HUDEP-2 (cell line): ENCODE data around the gene APBB1.

ENCODE experiments used
- DNase-seq, 76 experiments: peaks; one replicate each; lab custom pipeline; 2025; ENCODE audit not compliant: unreplicated experiment in 76 of 76; lab: John Stamatoyannopoulos, UW

Gene APBB1

DNA sequence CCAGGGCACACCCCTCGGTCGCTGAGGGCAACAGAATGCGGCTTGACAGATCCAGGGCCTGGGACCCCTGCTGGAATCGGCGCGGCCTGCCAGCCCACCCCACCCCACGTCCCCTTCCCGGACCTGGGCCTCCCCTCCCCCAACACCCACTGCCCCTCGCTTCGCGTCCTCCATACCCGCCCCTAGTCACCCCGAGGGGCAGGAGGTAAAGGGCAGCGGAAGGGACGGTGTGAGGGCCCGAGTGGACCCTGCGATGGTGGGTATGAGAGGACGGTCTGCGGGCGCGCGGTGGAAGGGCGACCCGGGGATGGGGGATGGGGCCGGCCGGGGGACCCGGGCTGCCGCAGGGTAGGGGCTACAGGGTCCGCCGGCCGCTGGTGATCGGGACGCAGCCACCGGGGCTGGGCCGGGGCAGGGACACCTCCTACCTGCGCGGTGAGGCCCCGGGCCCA is 311 bp downstream of the APBB1 start:
- no peak for DNase-seq

DNA sequence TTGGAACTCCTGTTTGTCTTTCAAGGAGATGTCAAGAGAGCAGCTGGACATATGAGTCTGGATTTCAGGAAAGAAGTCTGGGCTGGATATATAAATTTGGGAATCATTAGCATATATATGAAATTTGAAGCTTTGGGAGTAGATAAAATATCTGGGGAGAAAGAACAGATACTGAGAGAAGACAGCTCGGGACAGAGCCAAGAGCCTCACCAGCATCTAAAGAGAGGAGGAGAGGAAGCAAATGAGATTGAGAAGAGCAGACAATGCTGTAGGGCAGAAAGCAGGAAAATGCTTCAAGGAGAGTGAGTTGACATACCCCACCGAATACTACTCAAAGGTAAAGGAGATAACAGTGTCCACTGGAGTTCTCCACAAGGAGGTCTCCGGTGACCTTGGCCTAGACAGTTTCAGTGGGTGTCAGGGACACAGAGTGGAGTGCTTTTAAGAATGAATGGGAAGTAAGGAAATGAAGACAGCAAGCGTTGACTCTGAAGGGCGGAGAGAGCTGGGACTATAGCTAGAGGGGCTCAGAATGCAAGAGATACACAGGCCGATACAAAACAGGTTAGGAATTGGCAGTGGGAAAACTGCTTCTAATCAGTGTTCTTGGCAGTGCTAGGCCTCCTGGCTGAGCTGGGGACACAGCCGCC is 862 bp downstream of the APBB1 start:
- DNase-seq = no peak

DNA sequence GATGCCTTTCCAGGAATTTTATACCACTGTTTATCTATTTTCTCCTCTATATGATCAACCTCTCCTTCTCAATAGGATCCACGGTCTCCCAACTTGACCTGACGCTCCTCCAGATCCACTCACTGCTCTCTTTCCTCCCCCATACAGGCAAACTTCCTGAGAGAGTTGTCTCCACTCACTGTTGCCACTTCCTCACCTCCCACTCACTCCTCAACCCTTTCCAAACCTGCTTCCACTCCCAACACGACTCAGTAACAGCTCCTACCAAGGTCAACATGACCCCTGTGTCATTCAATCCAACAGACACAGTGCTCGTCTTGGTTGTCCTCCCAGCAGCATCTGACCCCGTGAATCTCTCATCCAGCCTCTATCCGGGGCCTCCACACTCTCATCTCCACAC is 3.1 kb downstream of the APBB1 start:
- DNase-seq = no peak

DNA sequence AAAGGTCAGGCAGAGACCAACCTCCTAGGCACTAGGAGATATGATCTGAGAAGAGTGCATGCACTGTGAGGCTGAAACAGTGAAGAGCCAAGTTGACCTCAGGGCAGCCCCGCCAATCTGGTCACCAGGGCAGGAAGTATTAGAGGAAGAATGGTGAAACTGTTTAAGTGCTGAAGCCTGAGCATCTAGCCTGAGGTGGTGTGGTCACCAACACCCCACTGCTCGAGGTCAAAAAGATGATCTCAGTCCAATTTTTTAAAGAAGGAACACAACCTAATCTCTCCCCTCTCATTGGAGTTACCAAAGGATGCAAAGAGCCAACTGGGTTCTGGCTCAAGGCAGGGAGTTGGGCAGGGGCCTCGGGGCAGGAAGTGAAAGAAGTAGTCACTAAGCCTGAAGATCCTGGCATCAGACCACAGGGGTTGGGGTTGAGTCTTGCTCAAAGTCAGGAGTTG is 4.0 kb downstream of the APBB1 start:
- DNase-seq = no peak

DNA sequence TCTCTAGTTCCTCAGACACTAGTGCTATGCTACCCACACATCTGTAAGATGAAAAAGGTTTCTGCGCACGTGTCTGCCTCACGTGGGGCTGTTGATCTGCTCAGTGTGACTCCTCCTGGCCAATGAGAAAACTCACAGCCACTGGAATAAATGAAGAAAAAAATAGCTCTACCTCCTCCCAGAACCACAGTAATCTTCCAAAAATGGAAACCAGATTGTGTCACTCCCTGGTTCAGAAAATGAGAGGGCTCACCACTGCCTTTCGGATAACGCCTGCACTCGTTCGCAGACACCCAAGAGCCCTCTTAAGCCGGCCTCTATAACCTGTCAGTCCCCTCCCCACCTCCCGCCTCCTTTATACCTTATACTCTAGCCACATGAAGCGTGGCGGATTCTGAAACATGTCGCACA is 5.1 kb downstream of the APBB1 start:
- no peak for DNase-seq

DNA sequence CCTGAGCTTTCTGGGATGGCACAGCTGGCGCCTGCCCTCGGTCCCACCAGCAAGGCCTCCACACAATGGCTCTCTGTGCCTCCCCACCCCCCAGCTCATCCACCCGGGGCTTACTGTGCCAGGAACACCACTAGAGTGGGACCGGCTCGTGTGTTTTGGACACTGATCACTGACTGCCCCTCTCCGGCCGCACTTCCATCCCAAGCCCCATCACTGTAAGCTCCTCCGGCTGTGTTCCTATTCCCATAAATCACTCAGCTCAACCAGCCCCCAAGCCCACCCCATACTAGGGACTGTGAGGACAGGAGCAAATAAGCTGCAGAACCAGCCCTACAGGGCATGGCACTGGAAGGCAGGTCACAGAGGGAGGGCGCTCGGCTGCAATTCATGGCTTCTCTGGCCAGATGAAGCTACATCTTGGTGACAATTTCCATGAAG is 7.3 kb downstream of the APBB1 start:
- no peak for DNase-seq

DNA sequence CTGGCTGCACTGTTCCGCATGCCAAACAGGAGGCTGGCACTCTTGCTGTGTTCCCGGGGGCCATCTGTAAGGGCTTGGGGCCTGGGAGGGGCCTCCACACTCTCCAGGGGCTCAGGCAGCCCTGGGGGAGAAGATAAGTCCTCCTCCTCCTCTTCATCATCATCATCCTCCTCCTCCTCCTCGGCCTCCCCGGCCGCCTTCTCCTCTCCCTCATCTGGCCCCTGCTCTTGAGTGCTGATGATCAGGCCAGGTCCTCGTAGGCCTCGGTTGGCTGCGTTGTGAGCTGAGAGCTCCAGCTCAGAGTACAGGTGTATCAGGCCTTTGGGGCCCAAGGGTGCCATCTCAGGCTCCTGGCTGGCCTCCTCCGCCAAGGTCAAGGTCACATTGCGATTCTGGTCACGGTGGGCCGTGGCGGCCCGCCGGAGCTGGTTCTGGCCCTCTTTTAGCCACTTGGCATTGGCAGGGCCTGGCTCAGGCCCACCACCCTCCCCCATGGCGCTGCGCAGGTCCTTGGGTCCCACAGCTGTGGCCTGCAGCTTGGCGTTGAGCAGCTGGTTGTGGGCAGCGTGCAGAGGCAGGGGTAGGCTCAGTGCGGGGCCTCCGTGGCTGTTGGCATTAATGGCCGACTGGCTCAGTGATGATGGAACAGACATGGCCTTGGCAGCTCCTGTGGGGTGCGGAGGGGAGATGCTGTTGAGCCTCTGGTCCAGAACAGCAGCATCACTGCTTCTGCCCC is 8.0 kb downstream of the APBB1 start:
- DNase-seq = no peak

DNA sequence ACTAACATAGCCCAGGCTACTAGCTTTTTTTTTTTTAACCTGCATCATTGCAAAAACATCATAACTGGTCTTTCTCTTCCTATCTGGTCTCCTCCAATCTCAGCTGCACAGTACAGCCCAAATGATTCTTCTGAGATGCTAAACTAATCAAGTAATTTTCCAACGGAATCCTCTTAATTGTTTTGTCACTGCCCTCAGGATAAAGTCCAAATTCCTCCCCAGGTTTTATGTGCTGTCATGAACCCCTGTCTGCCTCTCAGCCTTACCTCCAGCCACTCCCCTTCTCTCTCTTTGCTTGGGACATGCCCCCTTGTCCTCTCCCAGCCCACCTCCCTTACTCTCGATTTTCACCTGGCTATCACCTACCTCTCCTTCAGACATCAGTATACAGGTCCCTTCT is 12.5 kb downstream of the APBB1 start:
- DNase-seq = no peak

DNA sequence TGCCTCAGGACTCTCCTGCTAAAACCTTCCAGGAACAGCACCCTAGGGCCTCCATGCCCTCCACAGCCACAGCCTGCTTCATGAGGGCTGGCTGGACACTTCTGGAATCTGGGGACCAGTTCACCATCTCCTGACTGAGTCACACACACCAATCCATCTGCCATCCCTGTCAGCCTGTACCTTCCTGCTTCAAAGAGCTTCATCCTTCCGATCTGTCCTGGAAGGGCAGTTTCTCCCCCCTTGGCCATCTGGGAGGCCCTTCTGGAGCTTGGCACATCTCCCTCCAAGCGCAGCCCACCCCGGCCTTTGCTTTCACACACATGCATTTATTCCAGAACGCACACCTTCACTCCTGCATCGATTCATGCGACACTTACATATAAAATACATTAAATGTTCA is 13.0 kb downstream of the APBB1 start:
- DNase-seq = no peak

DNA sequence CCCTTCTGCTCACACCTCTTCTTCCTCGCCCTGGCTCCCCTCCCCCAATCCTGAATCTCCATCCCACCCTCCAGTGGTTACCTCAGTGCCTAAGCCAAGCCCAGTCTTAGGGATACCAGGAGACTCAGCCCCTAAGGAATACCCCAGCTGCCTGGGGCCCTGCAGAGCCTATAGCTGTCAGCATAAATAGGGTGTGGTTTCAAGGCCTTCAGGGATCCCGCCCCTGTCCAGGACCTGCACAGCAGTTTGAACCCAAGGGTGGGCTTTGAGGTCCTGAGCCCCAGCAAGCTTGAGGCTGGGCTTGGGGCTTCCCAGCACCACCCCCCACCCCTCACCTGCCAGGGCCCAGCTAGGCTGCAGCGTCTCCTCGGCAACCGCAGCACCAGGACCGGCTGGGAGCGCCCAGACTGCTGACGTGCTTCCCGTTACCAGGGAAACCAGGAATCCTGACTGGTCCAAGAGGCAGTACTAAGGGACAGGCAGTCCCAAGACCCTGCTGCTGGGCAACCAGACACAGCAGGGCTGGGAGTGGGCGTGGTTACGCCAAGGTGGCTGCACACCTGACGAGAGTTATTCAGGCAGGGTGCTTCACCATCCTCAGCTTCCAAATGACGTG is 13.7 kb downstream of the APBB1 start:
- no peak for DNase-seq

DNA sequence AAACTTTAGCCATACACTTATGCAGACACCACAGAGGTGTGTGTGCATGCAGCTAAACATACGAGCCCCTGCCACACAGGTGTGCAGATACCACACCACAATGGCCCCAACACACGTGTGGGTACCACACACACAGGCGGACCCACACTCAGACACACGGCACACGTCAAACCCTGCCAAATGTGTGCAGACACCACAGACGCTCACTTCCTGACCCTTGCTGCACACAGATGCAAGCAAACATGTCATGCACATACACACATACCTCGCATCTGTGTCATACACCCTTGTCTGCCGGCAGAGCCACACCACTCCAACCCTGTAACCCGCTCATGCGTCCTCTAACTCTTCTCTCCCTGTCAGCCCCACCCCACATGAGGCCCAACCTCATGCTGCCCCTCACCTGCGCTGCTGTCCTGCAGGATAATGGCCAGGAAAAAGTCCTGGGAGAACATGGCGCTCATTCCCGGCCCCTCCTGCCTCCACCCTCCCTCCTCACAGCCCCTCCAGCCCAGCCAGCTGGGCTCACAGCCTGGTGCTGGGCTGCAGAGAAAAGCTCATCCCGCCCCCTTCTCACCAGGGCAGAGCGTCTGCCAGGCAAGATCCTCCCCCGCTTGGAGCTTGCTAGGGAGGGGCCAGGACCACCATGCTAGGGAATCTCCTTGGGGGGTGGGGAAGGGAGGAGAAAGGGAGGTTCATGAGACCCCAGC is 14.4 kb downstream of the APBB1 start:
- DNase-seq = no peak

DNA sequence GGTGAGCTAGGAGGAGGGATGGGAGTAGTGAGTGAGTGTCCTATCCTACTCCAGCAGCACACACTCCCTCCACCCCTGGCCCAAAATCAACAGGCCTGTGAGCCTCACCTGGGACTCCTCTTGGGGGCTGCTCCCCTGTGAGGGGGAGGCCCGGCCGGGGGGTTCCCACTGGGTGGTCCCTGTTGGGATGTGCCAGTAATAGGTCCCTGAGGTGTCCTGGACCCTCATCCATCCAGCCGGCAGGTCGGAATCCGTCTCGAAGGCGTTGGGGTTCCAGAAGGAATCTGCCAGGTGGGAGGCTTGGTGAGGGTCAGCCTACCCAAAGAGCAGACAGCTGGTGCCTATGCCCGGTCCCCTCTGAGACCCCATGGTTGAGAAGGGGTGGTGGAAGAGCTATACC is 15.4 kb downstream of the APBB1 start:
- no peak for DNase-seq

DNA sequence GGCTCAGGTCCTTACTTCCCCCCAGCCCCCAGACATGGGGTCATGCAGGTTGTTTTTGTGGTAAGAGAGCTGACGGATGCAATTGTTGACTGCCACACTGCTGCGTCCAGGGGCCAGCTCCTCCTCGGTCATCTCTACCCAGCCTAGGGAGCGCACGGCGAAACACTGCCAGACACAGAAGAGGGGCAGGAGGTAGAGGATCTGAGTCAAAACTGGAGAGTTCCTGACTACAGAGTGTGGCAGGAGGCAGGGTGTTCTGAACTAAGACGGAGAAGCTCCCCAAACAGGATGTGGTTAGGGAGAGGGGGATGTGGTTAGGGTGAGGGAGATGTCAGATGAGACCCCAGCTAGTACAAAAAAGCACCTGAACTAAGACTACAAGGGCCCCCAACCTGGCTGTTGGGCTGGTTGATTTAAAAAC is 16.3 kb downstream of the APBB1 start:
- no peak for DNase-seq

DNA sequence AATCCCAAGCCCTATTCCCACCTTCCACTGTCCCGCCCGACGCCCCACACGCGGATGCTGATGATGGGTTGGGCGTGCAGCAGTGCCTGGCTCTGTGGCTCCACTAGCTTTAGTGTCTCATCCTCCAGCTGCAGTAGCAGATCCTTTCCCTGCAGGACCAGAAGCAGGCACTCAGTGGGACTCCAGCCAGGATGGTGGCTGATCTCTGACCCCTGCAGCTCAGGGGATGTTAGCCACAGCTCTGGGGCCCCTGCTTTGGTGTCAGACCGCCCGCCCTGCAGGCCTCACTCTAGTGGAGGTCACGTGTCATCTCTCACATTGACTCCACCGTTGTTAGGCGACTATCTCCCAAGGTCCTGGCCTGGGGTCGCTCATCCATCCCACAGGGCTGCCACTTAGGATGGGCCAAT is 16.8 kb downstream of the APBB1 start:
- DNase-seq = no peak

DNA sequence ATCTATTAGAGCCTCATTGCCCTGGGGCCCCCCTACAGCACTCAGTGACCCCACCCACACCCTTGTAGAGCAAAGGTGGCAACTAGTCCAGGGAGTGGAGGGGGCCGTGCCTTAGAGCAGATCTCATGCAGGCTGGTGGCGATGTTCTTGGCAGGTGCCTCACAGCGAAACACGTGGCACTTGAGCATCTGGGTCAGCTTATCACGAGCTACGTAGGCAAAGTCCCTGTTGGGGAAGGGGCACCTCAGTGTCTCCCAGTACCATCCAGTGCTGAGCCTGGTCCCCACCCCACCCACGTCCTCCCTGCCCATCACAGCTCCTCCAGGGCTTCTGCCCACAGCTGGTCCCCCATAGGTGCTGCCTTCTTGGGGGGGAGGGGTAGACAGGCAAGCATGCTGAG is 17.4 kb downstream of the APBB1 start:
- no peak for DNase-seq

DNA sequence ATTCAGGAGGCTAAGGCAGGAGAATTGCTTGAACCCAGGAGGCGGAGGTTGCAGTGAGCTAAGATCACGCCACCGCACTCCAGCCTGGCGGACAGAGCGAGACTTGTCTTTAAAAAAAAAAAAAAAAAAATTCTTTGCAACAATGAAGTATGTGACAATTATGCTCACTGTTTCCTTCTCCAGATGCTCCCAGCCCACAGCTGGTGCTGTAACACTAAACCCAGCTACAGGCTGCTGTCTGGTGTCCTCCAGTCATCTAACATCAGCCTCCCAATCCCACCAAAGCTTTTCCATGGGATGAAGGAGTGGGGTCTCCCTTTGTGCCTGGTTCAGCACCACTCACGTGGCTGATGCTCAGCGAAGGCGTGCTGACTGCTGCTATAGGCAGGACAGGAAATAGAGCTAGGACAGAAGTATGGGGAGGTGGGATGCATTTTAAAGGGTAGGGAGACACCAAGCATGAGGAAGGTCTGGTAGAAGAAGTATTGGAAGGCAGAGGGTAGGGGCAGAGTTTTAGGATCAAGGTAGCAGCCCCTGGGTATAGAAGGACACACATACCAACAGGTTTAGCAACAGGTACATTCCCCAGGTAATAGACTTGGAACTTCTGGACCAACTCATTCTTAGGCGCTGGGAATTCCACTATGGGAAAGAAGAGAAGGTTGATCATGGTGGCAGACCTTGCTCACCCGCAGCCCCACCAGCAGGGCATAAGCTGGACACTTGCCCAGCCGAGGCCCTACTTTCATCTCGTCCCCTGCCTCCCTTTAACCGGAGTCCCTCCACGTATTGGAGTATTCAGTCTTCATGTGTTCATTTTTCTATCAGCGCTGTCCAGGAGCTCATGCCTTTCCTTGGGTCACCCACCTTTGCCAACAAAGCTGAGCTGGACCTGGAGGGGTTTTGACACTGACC is 18.2 kb downstream of the APBB1 start:
- DNase-seq = no peak

DNA sequence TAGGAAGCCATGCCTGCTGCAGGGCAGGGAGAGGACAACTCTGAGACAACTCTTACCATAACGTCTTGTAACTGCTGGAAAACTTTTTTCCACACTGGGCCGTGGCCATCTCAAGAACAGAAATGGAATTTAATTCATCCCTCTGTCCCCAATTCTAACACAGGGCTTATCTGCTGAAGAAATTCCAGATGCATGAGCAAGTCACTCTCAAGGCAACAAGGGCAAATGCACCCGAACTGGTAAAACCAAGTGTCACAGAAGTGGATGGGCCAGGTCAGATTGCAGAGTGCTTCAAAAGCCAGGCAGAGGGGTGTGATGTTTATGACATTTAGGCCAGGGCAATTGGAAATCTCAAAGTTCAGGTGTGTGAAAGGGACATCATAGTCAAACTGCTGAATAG is 21.3 kb downstream of the APBB1 start:
- no peak for DNase-seq

DNA sequence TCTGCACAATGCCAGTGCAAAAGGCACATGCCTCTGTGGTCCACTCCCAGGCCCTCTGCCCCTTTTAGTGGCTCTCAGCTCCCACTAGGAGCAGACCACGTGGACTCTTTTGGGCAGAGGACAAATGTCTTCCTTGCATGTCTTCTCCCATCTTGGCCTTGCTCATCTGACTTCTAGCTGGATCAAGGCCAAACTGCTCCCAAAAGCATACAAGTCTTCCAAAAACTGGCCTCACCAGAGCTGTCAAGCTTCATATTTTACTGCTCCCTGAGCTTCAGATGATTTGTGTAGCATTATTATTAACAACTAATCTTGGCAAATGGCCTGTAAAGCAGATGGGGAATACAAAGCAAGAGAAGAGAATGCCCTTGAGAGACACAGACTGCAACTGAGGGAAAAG is 21.7 kb downstream of the APBB1 start:
- DNase-seq = no peak

DNA sequence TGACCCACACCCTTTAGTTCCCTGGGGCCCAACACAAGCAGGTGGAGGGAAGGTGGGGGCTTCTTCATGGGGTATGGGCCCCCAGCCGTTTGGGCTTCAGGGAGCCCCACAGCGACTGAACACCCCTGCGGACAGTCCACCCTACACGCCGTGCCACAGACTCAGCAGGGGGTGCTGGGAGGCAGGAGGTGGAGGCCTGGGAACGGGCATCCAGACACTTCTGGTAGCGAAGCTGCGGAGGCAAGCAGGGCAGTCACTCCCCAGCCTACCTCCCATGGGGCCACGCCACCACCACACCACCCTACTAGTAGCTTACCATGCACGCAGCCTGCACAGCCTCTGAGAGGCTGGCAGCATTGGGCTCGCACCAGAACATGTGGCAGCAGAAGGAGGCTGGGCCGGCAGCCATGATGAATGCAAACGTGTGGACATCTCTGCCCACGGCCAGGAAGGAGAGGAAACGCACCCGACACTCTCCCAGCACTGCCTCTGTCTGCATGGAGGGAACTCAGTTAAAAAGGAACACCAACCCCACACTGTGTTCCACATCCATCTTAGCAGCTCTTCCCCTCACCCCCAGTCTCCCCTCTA is 23.3 kb downstream of the APBB1 start:
- DNase-seq = no peak
